IMR-90 (cell line): ENCODE results near the gene MS4A2. TPM values are rescaled to one million over a fixed set of nuclear protein-coding genes. Genes with fewer than 3 reads are reported as not detected.

Experiments used
- ATAC-seq: fragments of 200-7000 bp; cut with Tn5 transposase; 2 replicates; pipeline ENCODE4 v1.9.1; 2020; ENCODE audit warnings: low read depth, mild to moderate bottlenecking, moderate library complexity
- BruUV-seq: library from RNA; stranded (reverse); fragments of 400-500 nt; replicated peaks from 2 replicates; lab custom pipeline; 2021; lab: Mats Ljungman, UMichigan
- CTCF ChIA-PET: fragments of 300-600 bp; formaldehyde crosslinking; extraction: SDS; loops from one replicate; lab custom pipeline; 2021; ENCODE audit warnings: antibody characterized with exemption; lab: Yijun Ruan, JAX
- POLR2A ChIA-PET: fragments of 300-600 bp; sonication (Branson Sonifier 250); formaldehyde crosslinking; loops from one replicate; lab custom pipeline; 2022; ENCODE audit warnings: antibody characterized with exemption; ENCODE audit not compliant: unreplicated experiment; lab: Charles Lee
- DNase-seq: peaks from one replicate; pipeline ENCODE4 v3.0.0; 2013
- H2AFZ ChIP-seq: replicated peaks from 2 replicates; pipeline ENCODE3; 2013; ENCODE audit warnings: low read length, mild to moderate bottlenecking; ENCODE audit not compliant: poor library complexity
- H2AK5ac ChIP-seq: 2 replicates; pipeline ENCODE4 v1.6.1; 2013; ENCODE audit warnings: low read depth, low read length, inconsistent platforms
- H2AK9ac ChIP-seq: replicated peaks from 2 replicates; pipeline ENCODE3; 2013; ENCODE audit warnings: mild to moderate bottlenecking, low read depth, low read length, moderate library complexity; ENCODE audit not compliant: poor library complexity
- H2BK120ac ChIP-seq: 2 replicates; pipeline ENCODE4 v1.6.1; 2013; ENCODE audit warnings: low read depth, low read length, inconsistent platforms
- H2BK15ac ChIP-seq: 3 replicates; pipeline ENCODE4 v1.6.1; 2013; ENCODE audit warnings: low read depth, low read length, inconsistent platforms
- H2BK20ac ChIP-seq: 2 replicates; pipeline ENCODE4 v1.6.1; 2013; ENCODE audit warnings: low read depth, mild to moderate bottlenecking, inconsistent platforms, low read length, moderate library complexity
- H2BK5ac ChIP-seq: 2 replicates; pipeline ENCODE4 v1.6.1; 2013; ENCODE audit warnings: mild to moderate bottlenecking, low read depth, low read length, inconsistent platforms; ENCODE audit not compliant: poor library complexity, severe bottlenecking
- H3K14ac ChIP-seq: replicated peaks from 2 replicates; pipeline ENCODE4 v1.6.1; 2013; ENCODE audit warnings: low read depth, low read length, inconsistent platforms
- H3K18ac ChIP-seq: 2 replicates; pipeline ENCODE4 v1.6.1; 2013; ENCODE audit warnings: low read depth, low read length, control low read depth
- H3K23ac ChIP-seq: 2 replicates; pipeline ENCODE4 v1.6.1; 2013; ENCODE audit warnings: low read depth, low read length, inconsistent platforms
- H3K27ac ChIP-seq: 2 replicates; pipeline ENCODE4 v1.5.1; 2013; ENCODE audit warnings: mild to moderate bottlenecking, control low read depth, low read length; ENCODE audit not compliant: insufficient read depth
- H3K27me3 ChIP-seq: 2 replicates; pipeline ENCODE4 v1.6.1; 2013; ENCODE audit warnings: low read length; ENCODE audit not compliant: control insufficient read depth, insufficient read depth
- H3K36me3 ChIP-seq: 2 replicates; pipeline ENCODE4 v1.6.1; 2013; ENCODE audit warnings: low read length, mixed read lengths; ENCODE audit not compliant: control insufficient read depth, insufficient read depth
- H3K4ac ChIP-seq: 2 replicates; pipeline ENCODE4 v1.6.1; 2013; ENCODE audit warnings: low read depth, low read length, inconsistent platforms
- H3K4me1 ChIP-seq: 2 replicates; pipeline ENCODE4 v1.6.1; 2013; ENCODE audit warnings: low read length, mixed read lengths; ENCODE audit not compliant: control insufficient read depth, insufficient read depth
- H3K4me2 ChIP-seq: 2 replicates; pipeline ENCODE4 v1.6.1; 2013; ENCODE audit warnings: low read depth, mild to moderate bottlenecking, control low read depth, low read length, moderate library complexity
- H3K4me3 ChIP-seq: 2 replicates; pipeline ENCODE4 v1.5.1; 2013; ENCODE audit warnings: low read depth, mild to moderate bottlenecking, control low read depth, low read length, moderate library complexity; ENCODE audit not compliant: insufficient read depth
- H3K56ac ChIP-seq: 2 replicates; pipeline ENCODE4 v1.6.1; 2013; ENCODE audit warnings: low read length, inconsistent platforms; ENCODE audit not compliant: insufficient read depth; ENCODE audit errors: extremely low read depth
- H3K79me1 ChIP-seq, 2 experiments: 2 replicates each; pipeline ENCODE4 v1.6.1; 2013; ENCODE audit warnings: low read length in 2 of 2, inconsistent platforms in 1 of 2, low read depth in 1 of 2
- H3K9ac ChIP-seq: 2 replicates; pipeline ENCODE4 v1.6.1; 2013; ENCODE audit warnings: low read depth, low read length, control low read depth
- H3K9me1 ChIP-seq: 2 replicates; pipeline ENCODE4 v1.6.1; 2013; ENCODE audit warnings: low read length, inconsistent platforms; ENCODE audit not compliant: insufficient read depth
- H3K9me3 ChIP-seq: 2 replicates; pipeline ENCODE4 v1.6.1; 2013; ENCODE audit warnings: low read length; ENCODE audit not compliant: control insufficient read depth, insufficient read depth
- H4K20me1 ChIP-seq: 2 replicates; pipeline ENCODE4 v1.6.1; 2013; ENCODE audit warnings: low read length, inconsistent platforms; ENCODE audit not compliant: insufficient read depth
- H4K5ac ChIP-seq: 2 replicates; pipeline ENCODE4 v1.6.1; 2013; ENCODE audit warnings: mild to moderate bottlenecking, low read depth, low read length, control low read depth
- H4K8ac ChIP-seq, 2 experiments: 2 replicates each; pipeline ENCODE4 v1.6.1; 2013; ENCODE audit warnings: low read depth in 2 of 2, low read length in 2 of 2, control low read depth in 1 of 2, inconsistent platforms in 1 of 2
- H4K91ac ChIP-seq: 2 replicates; pipeline ENCODE4 v1.6.1; 2013; ENCODE audit warnings: low read depth, low read length, inconsistent platforms; ENCODE audit not compliant: insufficient read depth
- CEBPB ChIP-seq: IDR thresholded peaks from 2 replicates; pipeline ENCODE4 v1.6.1; 2012; ENCODE audit warnings: low read depth, low read length, improper control_type of control experiment
- CHD1 ChIP-seq: IDR thresholded peaks from 2 replicates; pipeline ENCODE4 v1.6.1; 2012; ENCODE audit warnings: low read depth, low read length, improper control_type of control experiment
- CTCF ChIP-seq: conservative IDR thresholded peaks from 2 replicates; pipeline ENCODE4 v1.5.1; 2012; ENCODE audit warnings: mild to moderate bottlenecking, low read depth, low read length, improper control_type of control experiment
- ELK1 ChIP-seq: fragments of 150-350 bp; IDR thresholded peaks from 2 replicates; pipeline ENCODE4 v1.6.1; 2016; ENCODE audit warnings: low read depth, mild to moderate bottlenecking, low read length, moderate library complexity, borderline replicate concordance
- MAFK ChIP-seq: IDR thresholded peaks from 2 replicates; pipeline ENCODE4 v1.6.1; 2012; ENCODE audit warnings: low read depth, low read length, improper control_type of control experiment
- NFE2L2 ChIP-seq: fragments of 150-350 bp; IDR thresholded peaks from 2 replicates; pipeline ENCODE4 v1.6.1; 2016; ENCODE audit warnings: low read depth, mild to moderate bottlenecking, low read length
- RAD21 ChIP-seq: IDR thresholded peaks from 2 replicates; pipeline ENCODE4 v1.6.1; 2012; ENCODE audit warnings: low read length, improper control_type of control experiment
- USF2 ChIP-seq: fragments of 150-350 bp; IDR thresholded peaks from 2 replicates; pipeline ENCODE4 v1.6.1; 2017; ENCODE audit warnings: mild to moderate bottlenecking, antibody characterized with exemption, low read length, low read depth
- WGBS, 2 experiments: methylation state at CpG; one replicate each; pipeline versions ENCODE4 v1.1.5 to v1.1.7; 2013; ENCODE audit warnings: missing lambda C conversion rate in 2 of 2; ENCODE audit not compliant: insufficient read length in 1 of 2; ENCODE audit errors: extremely low coverage in 2 of 2; 5-methylcytosine and 5-hydroxymethylcytosine counted together
- dilution Hi-C: fragments of 300-500 bp; cut with HindIII; formaldehyde crosslinking; loops from one replicate; pipeline ENCODE4 v1.14.3; 2018; ENCODE audit warnings: low sequenced_read_pairs; ENCODE audit not compliant: unreplicated experiment
- in situ Hi-C: fragments of 300-500 bp; cut with MboI; formaldehyde crosslinking; loops from 3 replicates; pipeline ENCODE4 v1.14.3; 2019; ENCODE audit warnings: low sequenced_read_pairs, inconsistent platforms, mixed read lengths
- intact Hi-C: fragments of 100-400 bp; cut with micrococcal nuclease; formaldehyde crosslinking; loops from 2 replicates; pipeline ENCODE4 v1.10.0; 2022
- polyA plus RNA-seq, 3 experiments: library from polyadenylated mRNA; depleted of rRNA; stranded (reverse); fragments of >200 nt; gene quantifications; 2 replicates each; pipeline ENCODE4 v1.2.3, GENCODE V29; 2012; ENCODE audit warnings: low replicate concordance in 1 of 3
- total RNA-seq: library from RNA; depleted of rRNA; stranded (reverse); fragments of >200 nt; gene quantifications from 2 replicates; pipeline ENCODE4 v1.2.3, GENCODE V29; 2012

Gene MS4A2
- total and polyA plus RNA-seq, 2 of the 4 experiments (the other 2 are of a cell fraction) = not detected

GRCh38 chr11:60122414-60123036 lies 34.1 kb downstream of the MS4A2 start:
- CTCF ChIA-PET = no interaction called here
- no CpG with 5 or more reads among the region's 3 CpGs for WGBS, 2 experiments
- no peak overlapping the region for H3K9ac ChIP-seq
- no peak overlapping the region for H3K4ac ChIP-seq
- H4K91ac ChIP-seq = no peak overlapping the region
- H2AK9ac ChIP-seq = no peak overlapping the region
- H3K4me2 ChIP-seq = no peak overlapping the region
- intact Hi-C loops = no loop called here
- no peak for DNase-seq
- no peak for TF ChIP-seq MAFK
- TF ChIP-seq CEBPB = no peak
- TF ChIP-seq ELK1 = no peak
- no peak for TF ChIP-seq USF2
- no peak for TF ChIP-seq RAD21
- no peak for TF ChIP-seq CHD1
- TF ChIP-seq NFE2L2 = no peak
- no peak for TF ChIP-seq CTCF
- no TSS peak for BruUV-seq
- POLR2A ChIA-PET = no interaction called here
- no peak overlapping the region for H2BK15ac ChIP-seq
- no peak overlapping the region for H2BK120ac ChIP-seq
- H3K9me1 ChIP-seq = no peaks in the 10 kb centered on the region
- H3K4me1 ChIP-seq = no peaks in the 10 kb centered on the region
- H4K8ac ChIP-seq = no peak overlapping the region
- H3K18ac ChIP-seq = no peak overlapping the region
- no peak overlapping the region for H4K5ac ChIP-seq
- no peaks in the 10 kb centered on the region for H3K79me1 ChIP-seq
- H3K4me3 ChIP-seq = no peak overlapping the region
- no peak overlapping the region for H3K23ac ChIP-seq
- no peak overlapping the region for H3K56ac ChIP-seq
- H2BK20ac ChIP-seq = no peak overlapping the region
- H2AFZ ChIP-seq = no peak overlapping the region
- dilution Hi-C loops = no loop called here
- no peaks in the 10 kb centered on the region for H3K27me3 ChIP-seq
- H4K20me1 ChIP-seq = no peaks in the 10 kb centered on the region
- no peak overlapping the region for H3K14ac ChIP-seq
- no peak for ATAC-seq
- H2BK5ac ChIP-seq = no peak overlapping the region
- no peak overlapping the region for H3K27ac ChIP-seq
- no peak overlapping the region for H2AK5ac ChIP-seq
- H3K9me3 ChIP-seq = peaks cover 3% of the 10 kb centered on the region
- in situ Hi-C loops = no loop called here
- no peaks in the 10 kb centered on the region for H3K36me3 ChIP-seq
